ENCODE measurements around the gene CCNB1IP1.
"Not testable (repeated sequence)": the region's sequence is repeated elsewhere in the genome, so short reads cannot be mapped to it uniquely, and the experiment has no call there.

CCNB1IP1 gene

GRCh38 chr14:20331053-20331613 is 1.9 kb downstream of the CCNB1IP1 start:
- no peak for DNase-seq

- DNase-seq, result no peak
Measured at GRCh38 chr14:20329355-20329754, 3.7 kb downstream of the CCNB1IP1 start.

- no peak for DNase-seq
Measured at GRCh38 chr14:20328705-20329104, 4.4 kb downstream of the CCNB1IP1 start.

- DNase-seq, result peak; percentile 83
Measured at GRCh38 chr14:20327005-20327869, 5.8 kb downstream of the CCNB1IP1 start.

- DNase-seq, result no peak
Measured at GRCh38 chr14:20317720-20318119, 15.4 kb downstream of the CCNB1IP1 start.

GRCh38 chr14:20314026-20314425 is 19.1 kb downstream of the CCNB1IP1 start:
- no peak for DNase-seq

GRCh38 chr14:20306079-20306423 is 27.0 kb downstream of the CCNB1IP1 start:
- DNase-seq, result no peak

GRCh38 chr14:20305265-20306078 is 27.6 kb downstream of the CCNB1IP1 start, which contains the start of gene TTC5:
TTC5 (minus strand) TSS chr14:20305951; CDS start chr14:20305937, 14 bp downstream.
- DNase-seq, result peak; percentile 98

GRCh38 chr14:20302042-20302755 is 30.9 kb downstream of the CCNB1IP1 start:
- no peak for DNase-seq

- no peak for DNase-seq
Measured at GRCh38 chr14:20295067-20295466, 38.0 kb downstream of the CCNB1IP1 start.

- no peak for DNase-seq
Measured at GRCh38 chr14:20294636-20295035, 38.4 kb downstream of the CCNB1IP1 start.

- DNase-seq, result not testable (repeated sequence)
Measured at GRCh38 chr14:20281998-20282397, 51.1 kb downstream of the CCNB1IP1 start.

GRCh38 chr14:20280265-20280664 is 52.8 kb downstream of the CCNB1IP1 start:
- peak; percentile 5 for DNase-seq

GRCh38 chr14:20278414-20278813 is 54.7 kb downstream of the CCNB1IP1 start:
- DNase-seq, result peak; percentile 43

GRCh38 chr14:20277409-20277808 is 55.7 kb downstream of the CCNB1IP1 start:
- DNase-seq, result no peak

- DNase-seq, result no peak
Measured at GRCh38 chr14:20274062-20274461, 59.0 kb downstream of the CCNB1IP1 start.

- DNase-seq, result not testable (repeated sequence)
Measured at GRCh38 chr14:20264361-20264760, 68.7 kb downstream of the CCNB1IP1 start.

GRCh38 chr14:20262642-20263128 is 70.4 kb downstream of the CCNB1IP1 start:
- DNase-seq, result peak; percentile 53
